WTC11 (cell line): ENCODE measurements around the gene PITX1. TPM values are rescaled to one million over a fixed set of nuclear protein-coding genes. Genes with fewer than 3 reads are reported as not detected.

Experiments
- ATAC-seq: fragments of 200-7000 bp; cut with Tn5 transposase; 2 replicates; pipeline ENCODE4 v1.10.0; 2021; ENCODE audit warnings: mild to moderate bottlenecking, moderate library complexity
- CTCF ChIA-PET: fragments of 300-600 bp; sonication (Branson Sonifier 250); formaldehyde crosslinking; loops from one replicate; lab custom pipeline; 2021; ENCODE audit warnings: antibody characterized with exemption; lab: Charles Lee
- POLR2A ChIA-PET: fragments of 350-600 bp; sonication (Branson Sonifier 250); formaldehyde crosslinking; loops from one replicate; lab custom pipeline; 2021; ENCODE audit warnings: antibody characterized with exemption; lab: Charles Lee
- DNase-seq: peaks from one replicate; pipeline ENCODE4 v3.0.0; 2021; ENCODE audit warnings: low spot score
- H3K27ac Mint-ChIP-seq: 2 replicates; pipeline ENCODE4 v1.8.0; 2021; ENCODE audit warnings: mixed read lengths
- H3K27me3 Mint-ChIP-seq: 2 replicates; pipeline ENCODE4 v1.8.0; 2021; ENCODE audit warnings: low read depth, mild to moderate bottlenecking, moderate library complexity, mixed read lengths
- H3K36me3 Mint-ChIP-seq: 2 replicates; pipeline ENCODE4 v1.8.0; 2021; ENCODE audit warnings: mixed read lengths
- H3K4me1 Mint-ChIP-seq: 2 replicates; pipeline ENCODE4 v1.8.0; 2022; ENCODE audit warnings: mixed read lengths
- H3K4me3 Mint-ChIP-seq: 2 replicates; pipeline ENCODE4 v1.8.0; 2021; ENCODE audit warnings: mild to moderate bottlenecking, moderate library complexity, mixed read lengths
- H3K9me3 Mint-ChIP-seq: 2 replicates; pipeline ENCODE4 v1.8.0; 2021; ENCODE audit warnings: mixed read lengths
- FOXP1 ChIP-seq: sonication (generic); formaldehyde crosslinking; IDR thresholded peaks from 2 replicates; pipeline ENCODE4 v1.8.0; 2022; ENCODE audit warnings: missing genetic modification reagents, mild to moderate bottlenecking, moderate library complexity, borderline replicate concordance
- GRHL2 ChIP-seq: fragments of 250-450 bp; sonication (Bioruptor Pico); IDR thresholded peaks from 2 replicates; pipeline ENCODE4 v1.8.0; 2022; ENCODE audit warnings: mild to moderate bottlenecking, moderate library complexity; ENCODE audit not compliant: insufficient replicate concordance, severe bottlenecking
- NR1H2 ChIP-seq: sonication (generic); formaldehyde crosslinking; IDR thresholded peaks from 2 replicates; pipeline ENCODE4 v1.9.0; 2021; ENCODE audit warnings: mild to moderate bottlenecking, moderate library complexity, missing genetic modification reagents
- OVOL2 ChIP-seq: fragments of 250-450 bp; sonication (Bioruptor Pico); IDR thresholded peaks from 2 replicates; pipeline ENCODE4 v1.9.0; 2021; ENCODE audit warnings: mild to moderate bottlenecking, borderline replicate concordance
- PRRX2 ChIP-seq: fragments of 250-450 bp; sonication (Bioruptor Pico); IDR thresholded peaks from 2 replicates; pipeline ENCODE4 v1.8.0; 2021; ENCODE audit warnings: mild to moderate bottlenecking
- RELA ChIP-seq: sonication (generic); formaldehyde crosslinking; IDR thresholded peaks from 2 replicates; pipeline ENCODE4 v1.8.1; 2022; ENCODE audit warnings: missing genetic modification reagents, mild to moderate bottlenecking, borderline replicate concordance
- RORB ChIP-seq: fragments of 250-450 bp; sonication (Bioruptor Pico); IDR thresholded peaks from 2 replicates; pipeline ENCODE4 v1.9.0; 2021; ENCODE audit warnings: mild to moderate bottlenecking
- TEAD4 ChIP-seq: sonication (generic); formaldehyde crosslinking; IDR thresholded peaks from 2 replicates; pipeline ENCODE4 v1.8.0; 2022; ENCODE audit warnings: mild to moderate bottlenecking, missing genetic modification reagents
- TP53 ChIP-seq: sonication (generic); formaldehyde crosslinking; IDR thresholded peaks from 2 replicates; pipeline ENCODE4 v1.8.1; 2023; ENCODE audit warnings: mild to moderate bottlenecking, missing genetic modification reagents
- ZNF138 ChIP-seq: sonication (generic); formaldehyde crosslinking; conservative IDR thresholded peaks from 2 replicates; pipeline ENCODE4 v1.8.1; 2022; ENCODE audit warnings: mild to moderate bottlenecking, moderate library complexity, missing genetic modification reagents
- ZNF671 ChIP-seq: fragments of 250-450 bp; sonication (Bioruptor Pico); IDR thresholded peaks from 2 replicates; pipeline ENCODE4 v1.8.0; 2021; ENCODE audit warnings: mild to moderate bottlenecking
- total RNA-seq: library from RNA; stranded (reverse); gene quantifications from 3 replicates; pipeline ENCODE4 v1.2.3, GENCODE V29; 2021
- TF ChIP-seq, protein P1 (sequence below): sonication (generic); formaldehyde crosslinking; IDR thresholded peaks from 2 replicates; pipeline ENCODE4 v1.8.1; 2023; ENCODE audit warnings: mild to moderate bottlenecking, missing genetic modification reagents, moderate library complexity
- TF ChIP-seq, protein P2 (sequence below): sonication (generic); formaldehyde crosslinking; conservative IDR thresholded peaks from 2 replicates; pipeline ENCODE4 v1.8.1; 2023; ENCODE audit warnings: mild to moderate bottlenecking, low read depth, missing genetic modification reagents, moderate library complexity
- TF ChIP-seq, protein P3 (sequence below): sonication (generic); formaldehyde crosslinking; IDR thresholded peaks from 2 replicates; pipeline ENCODE4 v1.8.0; 2022; ENCODE audit warnings: mild to moderate bottlenecking, missing genetic modification reagents
- TF ChIP-seq, protein P4 (sequence below): sonication (generic); formaldehyde crosslinking; IDR thresholded peaks from 2 replicates; pipeline ENCODE4 v1.8.1; 2022; ENCODE audit warnings: mild to moderate bottlenecking, missing genetic modification reagents, moderate library complexity, borderline replicate concordance
- TF ChIP-seq, protein P5 (sequence below): sonication (generic); formaldehyde crosslinking; IDR thresholded peaks from 2 replicates; pipeline ENCODE4 v1.8.1; 2022; ENCODE audit warnings: low read depth, missing genetic modification reagents, borderline replicate concordance

PITX1 gene
- total RNA-seq, 1 experiment from 2014 or later: 0.13 TPM

DNA sequence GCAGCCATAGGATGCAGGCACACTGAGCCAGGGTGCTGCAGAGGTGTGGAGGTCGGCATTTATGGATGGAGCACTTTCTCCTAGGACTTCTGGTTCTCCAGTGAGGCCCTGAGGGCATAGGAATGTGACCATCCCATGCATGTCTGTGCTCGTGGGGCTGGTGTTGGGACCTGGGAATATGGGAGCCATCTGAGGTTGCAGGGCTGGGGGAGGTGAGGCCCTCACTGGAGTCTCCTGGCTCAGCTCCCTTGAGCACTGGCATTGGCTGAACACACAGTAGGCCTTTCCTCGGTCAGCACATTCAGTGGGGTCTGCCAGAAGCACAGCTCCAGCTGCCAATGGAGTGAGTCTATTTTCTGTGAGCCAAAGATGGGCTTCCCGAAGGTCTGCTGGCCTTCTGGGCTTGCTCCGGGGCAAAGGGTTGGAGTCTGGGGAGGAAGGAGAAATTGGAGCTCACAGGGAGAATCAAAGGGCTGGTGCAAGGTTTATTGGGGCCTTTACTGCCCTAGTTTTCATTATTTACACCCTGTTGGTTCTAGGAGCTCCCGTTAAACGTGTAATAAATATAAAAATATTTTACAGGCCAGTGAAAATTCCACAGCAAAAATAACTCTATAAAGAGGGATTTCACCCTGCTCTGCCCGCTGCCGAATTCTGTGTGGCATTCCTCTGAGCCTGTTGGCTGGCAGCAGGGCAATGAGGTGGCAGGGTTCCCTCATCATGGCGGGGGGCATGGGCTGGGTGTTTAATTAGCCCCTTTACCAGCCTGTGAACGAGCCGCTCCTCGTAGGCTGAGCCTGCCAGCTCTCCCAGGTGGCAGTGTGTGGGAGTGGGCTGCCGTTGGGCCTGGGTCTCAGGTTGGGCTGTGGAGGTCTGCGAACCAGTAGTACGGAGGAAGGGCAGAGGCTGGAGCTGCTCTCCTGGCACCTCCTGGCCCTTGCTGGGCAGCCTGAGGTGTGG, 31.6 kb upstream of the PITX1 start (continued):
- TF ChIP-seq, protein P1, sequence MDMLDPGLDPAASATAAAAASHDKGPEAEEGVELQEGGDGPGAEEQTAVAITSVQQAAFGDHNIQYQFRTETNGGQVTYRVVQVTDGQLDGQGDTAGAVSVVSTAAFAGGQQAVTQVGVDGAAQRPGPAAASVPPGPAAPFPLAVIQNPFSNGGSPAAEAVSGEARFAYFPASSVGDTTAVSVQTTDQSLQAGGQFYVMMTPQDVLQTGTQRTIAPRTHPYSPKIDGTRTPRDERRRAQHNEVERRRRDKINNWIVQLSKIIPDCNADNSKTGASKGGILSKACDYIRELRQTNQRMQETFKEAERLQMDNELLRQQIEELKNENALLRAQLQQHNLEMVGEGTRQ (CRISPR knock-in tag): no peak
- TF ChIP-seq NR1H2 (CRISPR knock-in tag): no peak
- TF ChIP-seq OVOL2: no peak

DNA sequence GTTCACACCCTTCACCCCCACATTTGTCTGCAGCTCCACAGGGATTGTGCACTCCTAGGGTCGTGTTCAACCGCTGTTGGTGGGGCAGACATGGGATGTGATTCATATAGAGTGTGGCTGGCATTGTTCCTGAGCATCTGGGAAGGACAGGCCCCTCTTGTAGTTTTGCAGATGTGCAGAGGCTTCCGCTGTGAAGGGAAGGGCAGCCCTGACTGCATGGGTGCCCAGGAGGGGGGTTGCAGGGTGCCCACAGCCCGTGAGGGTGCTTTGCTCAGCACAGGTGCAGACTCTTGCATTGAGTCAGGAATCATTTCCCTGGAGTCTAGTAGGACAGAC, 30.2 kb upstream of the PITX1 start:
- Mint-ChIP-seq H3K36me3 (no peaks in the 10 kb centered on the region), H3K4me1 (no peaks in the 10 kb centered on the region), H3K4me3 (no peak overlapping the region), H3K9me3 (no peaks in the 10 kb centered on the region), H3K27me3 (peaks cover 14% of the 10 kb centered on the region), H3K27ac (no peak overlapping the region)
- no peak for DNase-seq
- ATAC-seq: no peak
- CTCF ChIA-PET: no interaction called here
- POLR2A ChIA-PET: no interaction called here
- no peak for TF ChIP-seq ZNF671 (CRISPR knock-in tag)

DNA sequence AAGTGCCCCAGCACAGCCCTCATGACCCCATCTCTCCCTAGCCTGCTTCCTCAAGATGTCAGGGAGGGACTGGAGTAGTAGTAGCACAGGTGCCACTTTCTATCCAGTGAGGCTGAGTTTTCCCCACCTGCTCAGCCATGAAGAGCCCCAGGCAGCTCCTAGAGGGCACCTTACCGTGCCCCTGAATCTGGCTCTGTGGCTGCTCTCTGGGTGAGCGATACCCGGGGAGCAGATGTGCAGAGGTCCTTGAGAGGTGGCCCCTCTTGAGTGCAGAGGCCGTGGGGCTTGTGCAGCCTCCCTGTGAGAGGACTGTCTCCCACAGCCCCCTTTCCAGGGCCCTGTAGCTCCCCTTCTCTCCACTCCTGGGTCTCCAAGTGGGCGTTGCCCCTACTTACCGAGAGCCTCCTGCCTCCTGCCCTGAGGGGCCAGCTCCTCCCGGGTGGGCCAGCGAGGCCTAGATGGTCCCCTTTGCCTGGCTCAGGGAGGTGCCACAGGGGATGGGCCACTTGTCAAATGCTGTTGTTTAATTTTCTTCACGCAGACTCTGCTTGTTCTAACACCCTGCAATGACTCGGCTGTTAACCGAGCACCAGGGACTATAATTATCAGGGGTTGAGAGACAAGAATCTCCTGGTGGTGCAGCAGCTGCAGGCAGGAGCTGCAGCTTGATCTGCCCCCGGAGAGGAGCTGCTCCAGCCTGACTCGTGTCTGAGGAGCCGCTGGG, 29.6 kb upstream of the PITX1 start:
- CTCF ChIA-PET: interaction anchor here (1.2 kb wide), 1 partner anchor 160 kb away, joined by 3 read pairs; no protein-coding TSS in a partner anchor
- TF ChIP-seq ZNF138 (no peak), TEAD4 (CRISPR knock-in tag) (no peak), PRRX2 (no peak), TP53 (CRISPR knock-in tag) (no peak), GRHL2 (no peak), RELA (CRISPR knock-in tag) (no peak), RORB (no peak), FOXP1 (CRISPR knock-in tag) (no peak)
- TF ChIP-seq, protein P2, sequence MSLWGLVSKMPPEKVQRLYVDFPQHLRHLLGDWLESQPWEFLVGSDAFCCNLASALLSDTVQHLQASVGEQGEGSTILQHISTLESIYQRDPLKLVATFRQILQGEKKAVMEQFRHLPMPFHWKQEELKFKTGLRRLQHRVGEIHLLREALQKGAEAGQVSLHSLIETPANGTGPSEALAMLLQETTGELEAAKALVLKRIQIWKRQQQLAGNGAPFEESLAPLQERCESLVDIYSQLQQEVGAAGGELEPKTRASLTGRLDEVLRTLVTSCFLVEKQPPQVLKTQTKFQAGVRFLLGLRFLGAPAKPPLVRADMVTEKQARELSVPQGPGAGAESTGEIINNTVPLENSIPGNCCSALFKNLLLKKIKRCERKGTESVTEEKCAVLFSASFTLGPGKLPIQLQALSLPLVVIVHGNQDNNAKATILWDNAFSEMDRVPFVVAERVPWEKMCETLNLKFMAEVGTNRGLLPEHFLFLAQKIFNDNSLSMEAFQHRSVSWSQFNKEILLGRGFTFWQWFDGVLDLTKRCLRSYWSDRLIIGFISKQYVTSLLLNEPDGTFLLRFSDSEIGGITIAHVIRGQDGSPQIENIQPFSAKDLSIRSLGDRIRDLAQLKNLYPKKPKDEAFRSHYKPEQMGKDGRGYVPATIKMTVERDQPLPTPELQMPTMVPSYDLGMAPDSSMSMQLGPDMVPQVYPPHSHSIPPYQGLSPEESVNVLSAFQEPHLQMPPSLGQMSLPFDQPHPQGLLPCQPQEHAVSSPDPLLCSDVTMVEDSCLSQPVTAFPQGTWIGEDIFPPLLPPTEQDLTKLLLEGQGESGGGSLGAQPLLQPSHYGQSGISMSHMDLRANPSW (CRISPR knock-in tag): no peak
- TF ChIP-seq, protein P3, sequence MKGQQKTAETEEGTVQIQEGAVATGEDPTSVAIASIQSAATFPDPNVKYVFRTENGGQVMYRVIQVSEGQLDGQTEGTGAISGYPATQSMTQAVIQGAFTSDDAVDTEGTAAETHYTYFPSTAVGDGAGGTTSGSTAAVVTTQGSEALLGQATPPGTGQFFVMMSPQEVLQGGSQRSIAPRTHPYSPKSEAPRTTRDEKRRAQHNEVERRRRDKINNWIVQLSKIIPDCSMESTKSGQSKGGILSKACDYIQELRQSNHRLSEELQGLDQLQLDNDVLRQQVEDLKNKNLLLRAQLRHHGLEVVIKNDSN (CRISPR knock-in tag): no peak
- TF ChIP-seq, protein P4, sequence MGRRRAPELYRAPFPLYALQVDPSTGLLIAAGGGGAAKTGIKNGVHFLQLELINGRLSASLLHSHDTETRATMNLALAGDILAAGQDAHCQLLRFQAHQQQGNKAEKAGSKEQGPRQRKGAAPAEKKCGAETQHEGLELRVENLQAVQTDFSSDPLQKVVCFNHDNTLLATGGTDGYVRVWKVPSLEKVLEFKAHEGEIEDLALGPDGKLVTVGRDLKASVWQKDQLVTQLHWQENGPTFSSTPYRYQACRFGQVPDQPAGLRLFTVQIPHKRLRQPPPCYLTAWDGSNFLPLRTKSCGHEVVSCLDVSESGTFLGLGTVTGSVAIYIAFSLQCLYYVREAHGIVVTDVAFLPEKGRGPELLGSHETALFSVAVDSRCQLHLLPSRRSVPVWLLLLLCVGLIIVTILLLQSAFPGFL (CRISPR knock-in tag): no peak
- TF ChIP-seq, protein P5, sequence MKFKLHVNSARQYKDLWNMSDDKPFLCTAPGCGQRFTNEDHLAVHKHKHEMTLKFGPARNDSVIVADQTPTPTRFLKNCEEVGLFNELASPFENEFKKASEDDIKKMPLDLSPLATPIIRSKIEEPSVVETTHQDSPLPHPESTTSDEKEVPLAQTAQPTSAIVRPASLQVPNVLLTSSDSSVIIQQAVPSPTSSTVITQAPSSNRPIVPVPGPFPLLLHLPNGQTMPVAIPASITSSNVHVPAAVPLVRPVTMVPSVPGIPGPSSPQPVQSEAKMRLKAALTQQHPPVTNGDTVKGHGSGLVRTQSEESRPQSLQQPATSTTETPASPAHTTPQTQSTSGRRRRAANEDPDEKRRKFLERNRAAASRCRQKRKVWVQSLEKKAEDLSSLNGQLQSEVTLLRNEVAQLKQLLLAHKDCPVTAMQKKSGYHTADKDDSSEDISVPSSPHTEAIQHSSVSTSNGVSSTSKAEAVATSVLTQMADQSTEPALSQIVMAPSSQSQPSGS (CRISPR knock-in tag): no peak

More for the DNA sequence above, 29.6 kb upstream of the PITX1 start:
- no peak for ATAC-seq
- no peaks in the 10 kb centered on the region for H3K9me3 Mint-ChIP-seq
- H3K4me3 Mint-ChIP-seq: no peak overlapping the region
- POLR2A ChIA-PET: no interaction called here
- no peaks in the 10 kb centered on the region for H3K4me1 Mint-ChIP-seq
- DNase-seq: no peak
- H3K27ac Mint-ChIP-seq: no peak overlapping the region
- H3K27me3 Mint-ChIP-seq: peaks cover 10% of the 10 kb centered on the region
- no peaks in the 10 kb centered on the region for H3K36me3 Mint-ChIP-seq
